Breast epithelium (tissue), 4 donors: ENCODE measurements around the gene CIART. TPM values are rescaled to one million over a fixed set of nuclear protein-coding genes. Genes with fewer than 3 reads are reported as not detected.
A peak's percentile ranks its signal among the peaks of the same experiment; 100 is the strongest.
"Not testable (repeated sequence)": the region's sequence is repeated elsewhere in the genome, so short reads cannot be mapped to it uniquely, and the experiment has no call there.

Experiments used
- DNase-seq, 2 donors: peaks; one replicate each; pipeline ENCODE4 v3.0.0-alpha.2; 2019; ENCODE audit warnings: low spot score in 2 of 2
- H3K27ac ChIP-seq, 2 donors: fragments of 200-600 bp; sonication (generic) in 1 of 2; one replicate each; pipeline ENCODE4 v1.5.1; 2016 to 2019; ENCODE audit warnings: mild to moderate bottlenecking in 1 of 2
- H3K27me3 ChIP-seq, 2 donors: fragments of 200-600 bp; sonication (generic) in 1 of 2; one replicate each; pipeline versions ENCODE4 v1.5.1 to v1.6.0; 2017 to 2019; ENCODE audit warnings: control low read depth in 1 of 2, mild to moderate bottlenecking in 1 of 2
- H3K36me3 ChIP-seq: fragments of 200-600 bp; one replicate; pipeline ENCODE4 v1.5.1; 2019
- H3K4me1 ChIP-seq, 2 donors: fragments of 200-600 bp; sonication (generic); one replicate each; pipeline ENCODE4 v1.5.1; 2016 to 2019; ENCODE audit warnings: control low read depth in 1 of 2
- H3K4me3 ChIP-seq, 3 donors: fragments of 200-600 bp; sonication (generic); 1 replicate in 2 of 3; 2 replicates in 1 of 3; pipeline ENCODE4 v1.5.1; 2016 to 2019; ENCODE audit warnings: mild to moderate bottlenecking in 3 of 3, moderate library complexity in 2 of 3
- H3K9me3 ChIP-seq, 2 donors: fragments of 200-600 bp; sonication (generic) in 1 of 2; one replicate each; pipeline ENCODE4 v1.5.1; 2016 to 2019; ENCODE audit warnings: control low read depth in 1 of 2
- CTCF ChIP-seq, 3 donors: fragments of 450-650 bp; IDR thresholded peaks; one replicate each; pipeline ENCODE4 v1.5.1; 2016 to 2017; ENCODE audit warnings: antibody characterized with exemption in 3 of 3, mild to moderate bottlenecking in 3 of 3, moderate library complexity in 3 of 3
- POLR2A ChIP-seq: fragments of 450-650 bp; IDR thresholded peaks from one replicate; pipeline ENCODE4 v1.6.1; 2016; ENCODE audit warnings: antibody characterized with exemption, mild to moderate bottlenecking, moderate library complexity
- POLR2AphosphoS5 ChIP-seq, 3 donors: sonication (generic); formaldehyde crosslinking; IDR thresholded peaks; one replicate each; pipeline ENCODE4 v1.6.1; 2017; ENCODE audit warnings: antibody characterized with exemption in 3 of 3
- intact Hi-C: fragments of 100-400 bp; cut with DNase I; formaldehyde crosslinking; loops from one replicate; pipeline ENCODE4 v1.15.1; 2023; ENCODE audit warnings: low total_unique reads
- total RNA-seq, 3 donors: library from RNA; depleted of rRNA; stranded (reverse); fragments of >200 nt; gene quantifications; one replicate each; pipeline ENCODE4 v1.1.0, GENCODE V29; 2016

The CIART gene
- total RNA-seq, 3 donors from 2014 or later: 2.6 to 7.4 (median 4.3) TPM

- Histone ChIP-seq H3K4me1 (no peaks in the 10 kb centered on the region), H3K36me3 (no peaks in the 10 kb centered on the region), H3K4me3 (peak overlapping the region; percentile 64 to 97 (median 89)), H3K27me3 (no peaks in the 10 kb centered on the region), H3K27ac (peak overlapping the region; percentile 98 to 99), H3K9me3 (no peaks in the 10 kb centered on the region)
- no peak for TF ChIP-seq CTCF (IDR thresholded peaks at IDR 0.05)
- no peak for TF ChIP-seq POLR2A
- no peak for TF ChIP-seq POLR2AphosphoS5 (IDR thresholded peaks at IDR 0.05)
- peak in 1 of 2 donors; percentile 47 for DNase-seq
- intact Hi-C loops: no loop called here
These were observed 47.0 kb upstream of the CIART start for GRCh38 chr1:150235294-150235851.

- Histone ChIP-seq H3K36me3 (no peaks in the 10 kb centered on the region), H3K4me3 (peak within 1 kb of the TSS; percentile 64 to 97 (median 89)), H3K9me3 (no peaks in the 10 kb centered on the region), H3K27me3 (no peaks in the 10 kb centered on the region), H3K4me1 (no peaks in the 10 kb centered on the region), H3K27ac (peak within 1 kb of the TSS; percentile 98 to 99)
- intact Hi-C loops: no loop called here
- DNase-seq: peak; percentile 90 to 98
- TF ChIP-seq POLR2A: peak; percentile 92
- TF ChIP-seq POLR2AphosphoS5 (IDR thresholded peaks at IDR 0.05): peak; percentile 96 to 98 (median 97)
- TF ChIP-seq CTCF (IDR thresholded peaks at IDR 0.05): peak; percentile 11 to 62 (median 52)
These were observed 46.3 kb upstream of the CIART start, which contains the start of gene ANP32E for GRCh38 chr1:150235852-150236613. Gene ANP32E, minus strand, starts transcription at chr1:150236112. Its CDS starts 326 bp downstream, at chr1:150235786.

GRCh38 chr1:150236614-150237100 lies 45.7 kb upstream of the CIART start:
- no peaks in the 10 kb centered on the region for H3K9me3 ChIP-seq
- no peak for TF ChIP-seq CTCF (IDR thresholded peaks at IDR 0.05)
- TF ChIP-seq POLR2AphosphoS5 (IDR thresholded peaks at IDR 0.05): no peak
- no peak for TF ChIP-seq POLR2A
- H3K4me1 ChIP-seq: no peaks in the 10 kb centered on the region
- intact Hi-C loops: no loop called here
- DNase-seq: no peak
- H3K27ac ChIP-seq: no peak overlapping the region
- H3K27me3 ChIP-seq: no peaks in the 10 kb centered on the region
- peak overlapping the region; percentile 64 to 97 (median 89) for H3K4me3 ChIP-seq
- no peaks in the 10 kb centered on the region for H3K36me3 ChIP-seq

DNA sequence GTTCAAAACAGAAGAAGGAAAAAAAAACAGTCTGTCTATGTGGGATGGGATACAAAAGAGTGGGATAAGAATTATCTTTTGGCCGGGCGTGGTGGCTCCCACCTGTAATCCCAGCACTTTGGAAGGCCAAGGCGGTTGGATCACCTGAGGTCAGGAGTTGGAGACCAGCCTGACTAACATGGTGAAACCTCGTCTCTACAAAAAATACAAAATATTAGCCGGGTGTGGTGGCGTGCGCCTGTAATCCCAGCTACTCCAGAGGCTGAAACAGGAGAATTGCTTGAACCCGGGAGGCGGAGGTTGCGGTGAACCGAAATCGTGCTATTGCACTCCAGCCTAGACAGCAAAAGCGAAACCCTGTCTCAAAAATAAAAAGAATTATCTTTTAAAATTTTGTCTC lies 45.2 kb upstream of the CIART start:
- H3K27me3 ChIP-seq, H3K4me1 ChIP-seq, intact Hi-C loops, H3K9me3 ChIP-seq, H3K27ac ChIP-seq, H3K36me3 ChIP-seq: not testable (repeated sequence)
- H3K4me3 ChIP-seq: peak overlapping the region in 1 of 3 donors; percentile 89
- DNase-seq: peak in 1 of 2 donors; percentile 14

DNA sequence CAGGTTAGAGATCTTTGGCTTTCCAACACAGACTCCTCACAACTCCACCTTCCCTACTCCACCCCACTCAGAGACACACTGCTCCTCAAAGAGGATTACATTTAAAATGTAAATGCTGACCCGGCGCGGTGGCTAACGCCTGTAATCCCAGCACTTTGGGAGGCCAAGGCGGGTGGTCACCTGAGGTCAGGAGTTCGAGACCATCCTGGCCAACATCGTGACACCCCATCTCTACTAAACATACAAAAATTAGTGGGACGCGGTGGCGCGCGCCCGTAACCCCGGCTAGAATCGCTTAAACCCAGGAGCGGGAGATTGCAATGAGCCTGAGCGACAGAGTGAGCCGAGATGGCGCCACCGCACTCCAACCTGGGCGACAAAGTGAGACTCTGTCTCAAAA lies 44.6 kb upstream of the CIART start:
- DNase-seq: peak in 1 of 2 donors; percentile 49
- H3K27me3 ChIP-seq: no peaks in the 10 kb centered on the region
- H3K36me3 ChIP-seq: no peaks in the 10 kb centered on the region
- H3K27ac ChIP-seq: no peak overlapping the region
- no peak overlapping the region for H3K4me3 ChIP-seq
- intact Hi-C loops: no loop called here
- H3K9me3 ChIP-seq: no peaks in the 10 kb centered on the region
- TF ChIP-seq POLR2AphosphoS5 (IDR thresholded peaks at IDR 0.05): no peak
- TF ChIP-seq POLR2A: no peak
- no peak for TF ChIP-seq CTCF (IDR thresholded peaks at IDR 0.05)
- no peaks in the 10 kb centered on the region for H3K4me1 ChIP-seq
